NCI-H2196 treated with DMSO at 0.1 percent for 48 hours (cell line): ENCODE results near the gene APOL4.
"Not testable (repeated sequence)": the region's sequence is repeated elsewhere in the genome, so short reads cannot be mapped to it uniquely, and the experiment has no call there.

Experiments used
- DNase-seq: peaks from one replicate; lab custom pipeline; 2025; ENCODE audit not compliant: unreplicated experiment; lab: John Stamatoyannopoulos, UW

Gene APOL4

DNA sequence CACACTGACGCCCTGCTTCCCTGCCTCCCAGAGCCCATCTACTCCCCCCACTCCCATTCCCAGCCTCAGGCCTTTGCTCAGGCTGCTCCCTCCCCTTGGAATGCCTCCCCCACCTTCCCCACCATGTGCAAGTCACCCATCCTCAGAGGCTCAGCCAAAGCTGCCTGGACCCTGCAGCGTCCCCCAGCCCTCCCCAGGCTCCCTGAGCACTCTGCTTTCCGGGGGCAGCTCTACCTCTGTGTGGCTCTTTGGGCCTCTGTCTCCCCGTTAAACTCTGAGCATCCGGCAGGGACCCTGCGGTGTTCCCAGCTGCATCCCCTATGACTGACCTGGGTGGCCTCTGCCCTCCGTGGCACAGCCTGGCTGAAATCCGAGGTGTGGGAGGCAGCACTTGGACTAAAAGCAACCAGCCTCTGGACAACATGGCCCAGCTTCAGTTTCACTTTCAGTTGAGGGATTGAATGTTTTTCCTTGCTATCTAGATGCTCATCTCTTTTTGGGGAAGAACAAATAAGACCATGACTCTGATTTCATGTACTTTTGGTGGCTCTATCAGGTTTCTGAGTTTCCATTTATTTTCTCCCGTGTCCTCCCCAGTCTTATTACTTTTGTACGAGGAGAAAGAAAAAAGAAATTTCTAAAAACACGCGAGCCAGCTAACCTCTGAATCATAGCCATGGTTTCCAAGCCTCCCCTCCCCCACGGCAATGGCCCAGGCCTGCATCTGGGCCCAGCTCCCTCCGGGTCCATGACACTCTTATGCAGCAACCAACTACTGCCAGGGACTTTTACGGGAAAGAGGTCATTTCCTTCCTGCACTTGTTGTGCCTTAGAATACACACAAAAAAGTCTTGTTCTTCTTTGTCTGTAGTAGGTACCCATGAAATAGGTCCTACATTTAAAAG is 44.8 kb downstream of the APOL4 start:
- DNase-seq: peak; percentile 16

DNA sequence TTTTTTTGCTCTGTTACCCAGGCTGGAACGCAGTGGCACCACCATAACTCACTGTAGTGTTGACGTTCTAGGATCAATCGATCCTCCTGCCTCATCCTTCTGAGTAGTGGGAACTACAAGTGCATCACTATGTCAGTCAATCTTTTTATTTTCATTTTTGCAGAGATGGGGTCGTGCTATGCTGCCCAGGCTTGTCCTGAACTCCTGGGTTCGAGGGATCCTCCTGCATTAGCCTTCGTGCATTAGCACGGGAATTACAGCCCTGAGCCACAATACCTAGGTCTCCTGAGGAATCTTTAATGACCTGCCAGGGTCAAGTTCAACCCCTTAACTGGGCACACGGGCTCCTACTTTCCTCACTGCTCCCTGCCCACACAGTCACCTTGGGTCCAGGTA is 45.5 kb downstream of the APOL4 start:
- DNase-seq: no peak

DNA sequence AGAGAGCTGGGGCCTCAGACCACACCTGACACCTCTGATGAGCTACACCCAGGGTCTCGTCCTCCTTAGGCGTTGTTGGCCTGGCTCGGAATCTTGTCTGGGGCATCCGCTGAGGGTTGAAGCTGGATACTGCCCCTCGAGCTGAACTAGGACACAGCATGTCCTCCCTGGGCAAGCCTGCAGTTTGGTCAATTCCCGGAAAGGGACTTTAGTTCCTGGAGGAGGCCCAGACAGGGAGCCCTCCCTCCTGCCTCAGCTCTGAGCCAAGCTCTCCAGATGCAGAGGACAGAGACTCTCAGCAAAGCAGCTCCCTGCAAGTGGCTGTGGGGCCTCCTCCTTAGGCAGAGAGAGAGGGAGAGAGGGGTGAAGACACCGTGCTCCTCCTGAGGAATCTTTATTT is 45.9 kb downstream of the APOL4 start:
- DNase-seq: no peak

DNA sequence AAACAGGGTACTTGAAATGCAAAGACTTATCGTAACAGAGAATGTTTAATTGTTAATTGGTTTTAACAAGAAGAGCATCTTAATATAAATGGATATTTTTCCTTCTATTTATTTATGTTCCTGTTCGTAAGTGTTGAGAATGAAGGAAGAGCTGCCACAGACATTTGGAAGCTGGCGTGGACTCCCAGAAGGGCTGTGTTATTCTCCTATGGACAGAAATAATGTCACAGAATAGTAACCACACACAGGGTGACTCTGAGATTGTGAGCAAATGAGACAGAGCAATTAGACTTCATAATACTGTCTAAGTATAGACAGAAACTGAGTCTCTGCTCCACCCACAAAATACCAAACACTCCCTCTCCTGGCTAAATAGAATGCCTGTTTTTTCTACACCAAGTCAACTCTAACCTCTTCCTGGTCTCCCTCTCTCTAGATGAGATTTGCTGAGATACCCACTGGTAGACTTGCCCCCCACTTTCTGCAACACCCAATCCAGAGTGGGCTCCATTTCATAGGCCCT is 47.1 kb downstream of the APOL4 start:
- DNase-seq: no peak

DNA sequence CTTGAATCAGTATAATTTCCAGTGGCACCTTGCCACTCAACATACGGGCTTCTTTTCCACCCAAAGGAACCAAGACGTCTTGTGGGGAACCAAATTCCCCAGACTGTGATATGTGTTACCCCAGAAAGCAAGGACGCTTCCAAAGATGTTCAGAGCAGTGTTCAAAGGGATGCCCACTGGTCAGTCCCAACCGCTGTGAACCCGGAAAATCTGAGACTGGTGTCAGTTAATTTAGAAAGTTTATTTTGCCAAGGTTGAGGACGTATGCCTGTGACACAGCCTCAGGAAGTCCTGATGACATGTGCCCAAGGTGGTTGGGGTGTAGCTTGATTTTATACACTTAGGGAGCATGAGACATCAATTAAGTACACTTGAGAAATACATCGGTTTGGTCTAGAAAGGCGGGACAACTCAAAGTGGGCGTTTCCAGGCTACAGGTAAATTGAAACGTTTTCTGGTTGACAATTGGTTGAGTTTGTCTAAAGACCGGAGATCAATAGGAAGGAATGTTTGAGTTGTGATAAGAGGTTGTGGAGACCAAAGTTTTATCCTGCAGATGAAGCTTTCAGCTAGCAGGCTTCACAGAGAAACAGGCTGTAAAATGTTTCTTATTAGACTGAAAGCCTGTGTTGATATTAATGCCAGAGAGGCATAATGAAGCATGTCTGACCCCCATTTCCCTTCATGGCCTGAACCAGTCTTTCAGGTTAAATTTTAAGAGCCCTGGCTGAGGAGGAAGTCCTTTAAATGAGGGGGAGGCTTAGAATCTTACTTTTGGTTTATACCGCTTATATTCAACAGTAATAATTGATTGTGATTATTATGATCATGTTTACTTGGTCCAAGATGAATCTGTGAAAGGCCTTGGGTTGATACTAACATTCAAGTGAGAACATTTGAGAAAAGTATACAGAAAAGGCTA is 47.8 kb downstream of the APOL4 start:
- DNase-seq: no peak

DNA sequence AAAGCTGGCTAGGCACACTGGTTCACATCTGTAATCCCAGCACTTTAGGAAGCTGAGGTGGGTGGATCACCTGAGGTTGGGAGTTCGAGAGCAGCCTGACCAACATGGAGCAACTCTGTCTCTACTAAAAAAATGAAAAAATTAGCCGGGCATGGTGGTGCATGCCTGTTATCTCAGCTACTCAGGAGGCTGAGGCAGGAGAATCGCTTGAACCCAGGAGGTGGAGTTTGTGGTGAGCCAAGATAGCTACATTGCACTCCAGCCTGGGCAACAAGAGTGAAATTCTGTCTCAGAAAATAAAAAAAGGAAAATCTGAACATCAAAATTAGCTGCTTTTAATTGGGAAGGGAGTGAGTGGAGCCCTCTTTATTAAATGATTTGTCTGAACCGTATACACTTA is 48.8 kb downstream of the APOL4 start:
- DNase-seq: not testable (repeated sequence)

DNA sequence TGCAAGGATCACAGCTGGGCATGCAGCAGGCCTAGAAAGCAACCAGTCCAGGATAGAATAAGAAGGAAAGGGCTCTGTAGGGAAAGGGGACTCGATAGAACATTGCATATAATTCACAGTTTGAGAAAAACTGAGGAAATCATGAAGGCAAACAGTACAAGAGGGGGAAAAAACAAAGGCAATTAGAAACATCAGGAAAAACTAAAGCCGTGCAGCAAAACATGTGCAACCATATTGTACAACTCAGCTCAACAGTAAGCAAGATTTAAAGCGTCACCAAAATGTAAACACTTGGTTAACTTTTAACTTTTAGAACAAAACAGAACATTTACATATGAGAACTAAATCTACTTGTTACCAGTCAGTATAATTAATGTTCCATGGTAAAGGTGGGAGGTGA is 49.5 kb downstream of the APOL4 start:
- no peak for DNase-seq

DNA sequence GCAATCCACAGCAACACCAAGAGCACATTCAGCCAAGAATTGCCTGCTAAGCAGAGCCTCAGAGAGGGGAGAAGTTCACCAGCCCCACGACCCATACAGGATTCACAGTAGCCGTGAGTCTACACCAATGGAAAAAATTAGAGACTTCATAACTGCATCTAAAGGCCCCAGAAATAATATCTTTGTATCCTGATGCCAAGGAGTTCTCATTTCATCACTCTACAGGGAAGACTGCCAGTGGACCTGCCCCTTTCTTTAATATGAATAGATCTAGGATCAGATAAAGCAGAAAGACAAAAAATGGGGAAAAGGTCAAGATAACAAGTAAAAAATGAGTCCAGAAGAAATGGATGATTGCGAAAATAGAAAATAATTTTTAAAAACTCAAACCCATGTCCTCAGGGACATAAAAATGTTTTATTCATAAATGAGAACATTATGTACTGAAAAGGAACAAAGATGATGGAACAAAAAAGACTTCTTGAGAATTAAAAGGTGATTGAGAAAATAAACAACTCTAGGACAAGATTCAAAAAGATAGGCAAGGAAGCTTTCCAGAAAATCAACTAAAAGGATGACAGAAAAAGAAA is 50.5 kb downstream of the APOL4 start:
- DNase-seq: no peak

DNA sequence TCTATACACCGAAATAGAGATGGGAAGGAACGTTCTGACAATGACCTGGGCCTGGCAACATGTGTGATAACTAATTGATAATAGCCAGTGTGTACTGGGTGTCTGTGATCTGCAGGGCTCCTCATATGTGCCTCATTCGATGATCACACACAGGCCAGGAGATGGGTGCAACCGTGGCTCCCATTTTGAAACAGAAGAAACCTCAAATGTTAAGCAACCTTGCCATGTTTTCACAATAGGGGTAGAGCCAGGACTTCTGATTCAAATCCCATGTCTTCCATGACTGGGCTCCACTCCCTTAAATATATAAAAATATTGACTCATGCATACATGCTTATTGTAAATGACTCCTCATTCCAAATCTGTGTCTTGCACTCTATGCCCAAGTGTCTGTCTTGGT is 52.2 kb downstream of the APOL4 start:
- DNase-seq: no peak

DNA sequence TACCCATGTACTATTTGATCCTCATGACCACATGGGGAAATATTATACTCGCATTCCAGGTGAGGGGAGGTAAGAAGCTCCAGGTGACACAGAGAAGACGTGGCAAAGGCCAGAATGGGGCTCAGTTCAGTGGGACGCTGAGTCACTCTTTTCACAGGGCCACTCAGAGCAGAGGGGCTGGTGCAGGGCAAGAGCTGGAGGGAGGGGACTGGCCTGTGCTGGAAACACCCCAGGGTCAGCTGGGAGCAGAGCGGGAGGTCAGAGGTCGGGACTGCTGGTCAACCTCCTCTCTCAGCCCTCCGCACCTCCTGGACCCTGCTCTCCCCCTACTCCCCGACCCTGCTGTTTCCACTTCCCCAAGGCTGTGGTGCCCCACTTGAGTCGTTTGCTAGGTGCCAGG is 53.2 kb downstream of the APOL4 start:
- no peak for DNase-seq

DNA sequence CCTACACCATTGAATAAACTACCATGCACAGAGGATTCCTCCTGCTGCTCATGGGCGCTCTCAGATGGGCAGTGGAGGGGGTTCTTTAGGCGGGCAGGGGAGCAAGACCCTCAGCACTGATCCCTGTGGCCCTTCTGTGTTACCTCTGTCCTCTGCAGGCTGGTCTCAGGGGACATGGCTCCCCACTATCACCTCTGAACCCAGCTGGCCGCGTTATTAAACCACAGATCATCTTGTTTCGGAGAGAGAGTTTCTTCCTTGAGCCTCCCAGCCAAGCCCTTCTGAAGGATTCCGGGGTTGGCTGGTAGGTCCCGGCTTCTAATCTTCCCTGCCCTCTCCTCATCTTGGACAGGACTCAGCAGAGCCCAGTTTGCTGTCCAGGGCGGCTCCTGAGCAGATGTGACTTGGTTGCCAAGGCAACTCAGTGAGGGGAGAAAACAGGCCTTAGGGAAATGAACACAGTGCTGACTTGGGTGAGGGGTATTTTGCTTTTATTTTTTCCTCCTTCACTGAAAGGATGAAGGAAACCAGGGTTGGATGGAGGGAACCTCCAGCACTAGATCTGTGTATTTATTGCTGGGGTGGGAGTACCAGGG is 54.3 kb downstream of the APOL4 start:
- no peak for DNase-seq

DNA sequence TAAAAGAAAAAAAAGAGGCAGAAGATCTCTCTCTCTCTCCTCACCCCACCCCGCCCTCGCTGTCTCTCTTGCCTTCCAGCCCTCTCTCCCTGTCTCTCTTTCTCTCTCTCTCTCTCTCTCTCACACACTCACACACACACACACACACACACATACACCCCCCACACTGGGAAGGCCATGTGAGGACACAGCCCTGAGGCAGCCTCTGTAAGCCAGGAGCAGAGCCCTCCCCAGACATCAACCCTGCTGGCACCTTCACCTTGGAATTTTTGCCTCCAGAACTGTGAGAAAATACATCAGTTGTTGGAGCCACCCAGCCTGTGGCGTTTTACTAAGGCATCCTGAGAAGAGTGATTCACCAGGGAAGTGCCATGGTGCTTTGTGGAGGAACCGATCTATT is 55.7 kb downstream of the APOL4 start:
- DNase-seq: no peak

DNA sequence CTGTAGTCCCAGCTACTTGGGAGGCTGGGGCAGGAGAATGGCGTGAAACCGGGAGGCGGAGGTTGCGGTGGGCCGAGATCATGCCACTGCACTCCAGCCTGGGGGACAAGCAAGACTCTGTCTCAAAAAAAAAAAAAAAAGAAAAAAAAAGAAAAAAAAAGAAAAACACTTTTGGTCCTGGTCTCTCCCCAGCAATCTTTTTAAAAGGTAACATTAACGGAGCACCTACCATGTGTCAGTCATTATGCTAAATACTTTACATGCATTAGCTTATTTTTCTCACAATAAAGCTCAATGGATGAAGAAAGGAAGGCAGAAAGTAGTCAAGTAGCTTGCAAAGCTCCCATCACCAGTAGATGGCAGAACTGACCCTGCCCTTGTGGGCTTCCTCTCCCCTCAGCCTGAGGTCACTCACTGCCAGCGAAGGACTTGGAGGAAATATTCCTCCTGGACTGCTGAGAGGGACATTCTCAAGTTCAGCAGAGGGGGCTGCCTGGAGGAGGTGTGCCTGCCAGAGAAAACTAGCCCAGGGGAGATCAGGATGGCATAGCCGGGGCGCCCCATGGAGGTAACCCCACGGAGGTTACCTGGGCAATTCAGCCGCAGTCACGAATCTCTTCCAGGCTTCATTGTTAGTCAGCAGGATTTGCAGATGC is 56.6 kb downstream of the APOL4 start:
- DNase-seq: no peak

DNA sequence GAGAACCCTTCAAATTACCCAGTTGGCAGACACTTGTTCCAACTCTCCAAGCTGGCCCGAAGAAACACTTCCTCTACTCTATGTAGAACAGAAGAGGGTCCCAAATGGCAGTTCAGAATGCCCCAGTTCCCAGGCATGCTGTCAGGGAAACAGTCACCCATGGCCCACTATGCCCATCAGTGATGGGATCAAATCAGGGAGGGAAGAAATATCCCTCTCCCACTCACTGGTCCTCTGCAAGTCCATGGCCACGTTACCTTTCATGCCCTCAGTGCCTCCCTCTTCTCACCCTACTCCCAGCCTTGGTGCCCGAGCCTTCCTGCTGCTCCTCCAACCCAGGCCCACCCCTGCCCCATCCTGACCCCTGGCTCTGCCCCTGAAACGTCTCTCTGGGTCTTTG is 57.7 kb downstream of the APOL4 start:
- DNase-seq: no peak

DNA sequence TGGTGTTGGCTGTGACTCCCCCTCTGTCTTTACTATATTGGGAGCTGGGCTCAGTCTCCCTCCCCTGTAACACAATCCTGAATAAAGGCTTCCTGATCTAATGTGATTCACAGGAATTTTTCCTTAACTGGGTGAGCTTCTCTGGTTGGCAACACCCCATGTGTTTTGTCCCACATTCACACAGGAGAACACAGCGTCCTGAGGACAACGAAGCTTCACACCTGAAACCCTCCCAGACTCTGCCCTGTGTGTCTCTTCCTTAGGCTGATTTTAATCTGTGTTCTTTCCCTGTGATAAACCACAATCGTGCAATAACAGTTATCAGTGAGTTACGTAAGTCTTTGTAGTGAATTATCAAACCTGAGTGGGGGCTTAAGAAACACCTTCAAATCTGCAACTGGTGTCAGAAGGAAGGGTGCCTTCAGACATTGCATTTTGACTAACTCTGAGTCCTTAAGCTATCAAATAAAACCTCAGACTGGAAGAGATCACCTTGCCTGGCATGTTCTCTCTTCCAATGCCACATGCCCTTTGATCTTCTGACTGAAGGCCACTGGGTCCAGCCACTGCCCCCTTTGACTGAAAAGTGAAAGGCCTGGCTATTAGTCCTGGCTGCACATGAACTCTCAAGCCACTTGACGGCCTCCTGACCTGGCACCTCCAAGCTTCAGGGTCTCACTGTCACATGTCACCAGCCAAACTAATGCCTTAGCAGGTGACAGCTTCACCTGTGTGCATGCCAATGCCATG is 58.4 kb downstream of the APOL4 start:
- no peak for DNase-seq

DNA sequence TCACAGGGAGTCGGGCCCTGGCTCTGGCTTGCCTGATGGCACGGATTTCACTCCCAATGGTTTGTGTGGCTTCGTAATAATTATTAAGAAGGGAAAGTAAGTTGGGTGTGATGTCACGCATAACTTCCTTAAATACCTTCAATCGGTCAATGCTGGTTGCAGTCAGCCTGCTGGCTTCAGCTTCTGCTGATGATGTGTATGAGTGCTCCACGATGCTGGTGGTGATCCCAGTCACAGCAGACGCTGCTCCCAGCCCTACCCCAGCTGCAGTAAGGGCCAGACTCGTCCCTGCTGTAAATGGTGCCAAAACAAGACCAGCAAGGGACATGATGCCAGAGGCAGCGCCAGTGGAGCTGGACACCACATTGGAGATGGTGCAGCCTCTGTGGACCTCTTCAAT is 60.1 kb downstream of the APOL4 start:
- no peak for DNase-seq
